Erythroblast (primary cell): Measurements from ENCODE around the gene PRKCE.

Experiments used
- GATA1 ChIP-seq: IDR thresholded peaks from 2 replicates; pipeline ENCODE4 v1.6.1; 2011; ENCODE audit warnings: low read depth, mild to moderate bottlenecking, control low read depth, low read length, moderate library complexity
- POLR2A ChIP-seq: IDR thresholded peaks from 2 replicates; pipeline ENCODE4 v1.6.1; 2011; ENCODE audit warnings: mild to moderate bottlenecking, low read length

- no peak for TF ChIP-seq POLR2A
- no peak for TF ChIP-seq GATA1
These were observed 500.1 kb downstream of the PRKCE start for GRCh38 chr2:46151577-46151976.
